Smooth muscle cell (in vitro differentiated cells): ENCODE results near the gene FOXA1. TPM values are rescaled to one million over a fixed set of nuclear protein-coding genes. Genes with fewer than 3 reads are reported as not detected.

ENCODE experiments used
- DNase-seq: peaks from one replicate; lab custom pipeline; 2025; ENCODE audit not compliant: unreplicated experiment; lab: John Stamatoyannopoulos, UW
- H2AFZ ChIP-seq: fragments of 200-600 bp; sonication (generic); 2 replicates; pipeline ENCODE4 v1.6.0; 2016; ENCODE audit warnings: antibody characterized with exemption, low read depth, mild to moderate bottlenecking
- H3F3A ChIP-seq: fragments of 200-600 bp; sonication (generic); 2 replicates; pipeline ENCODE4 v1.6.0; 2017; ENCODE audit warnings: antibody characterized with exemption, low read depth
- H3K27ac ChIP-seq: fragments of 200-600 bp; sonication (generic); 2 replicates; pipeline ENCODE4 v1.5.1; 2016; ENCODE audit warnings: low read depth, mild to moderate bottlenecking
- H3K27me3 ChIP-seq: fragments of 200-600 bp; sonication (generic); 2 replicates; pipeline ENCODE4 v1.6.1; 2016; ENCODE audit warnings: low read depth, mild to moderate bottlenecking
- H3K36me3 ChIP-seq: fragments of 200-600 bp; sonication (generic); 2 replicates; pipeline ENCODE4 v1.5.1; 2016; ENCODE audit warnings: low read depth
- H3K4me1 ChIP-seq: fragments of 200-600 bp; sonication (generic); 2 replicates; pipeline ENCODE4 v1.5.1; 2016; ENCODE audit warnings: low read depth
- H3K4me2 ChIP-seq: fragments of 200-600 bp; sonication (generic); 2 replicates; pipeline ENCODE4 v1.6.0; 2016; ENCODE audit warnings: mild to moderate bottlenecking
- H3K4me3 ChIP-seq: fragments of 200-600 bp; sonication (generic); 2 replicates; pipeline ENCODE4 v1.5.1; 2016; ENCODE audit warnings: mild to moderate bottlenecking
- H3K79me2 ChIP-seq: fragments of 200-600 bp; sonication (generic); 2 replicates; pipeline ENCODE4 v1.6.0; 2016; ENCODE audit warnings: low read depth, mild to moderate bottlenecking
- H3K9ac ChIP-seq: fragments of 200-600 bp; sonication (generic); 2 replicates; pipeline ENCODE4 v1.6.0; 2016; ENCODE audit warnings: low read depth
- H3K9me3 ChIP-seq: fragments of 200-600 bp; sonication (generic); replicated peaks from 2 replicates; pipeline ENCODE4 v1.5.1; 2016; ENCODE audit warnings: low read depth
- H4K20me1 ChIP-seq: fragments of 200-600 bp; sonication (generic); 2 replicates; pipeline ENCODE4 v1.6.0; 2016; ENCODE audit warnings: low read depth
- CTCF ChIP-seq: fragments of 200-600 bp; sonication (generic); IDR thresholded peaks from 2 replicates; pipeline ENCODE4 v1.5.1; 2017; ENCODE audit warnings: borderline replicate concordance, mild to moderate bottlenecking, antibody characterized with exemption; ENCODE audit not compliant: insufficient read depth, poor library complexity, severe bottlenecking
- WGBS: methylation state at CpG from one replicate; pipeline ENCODE4 v1.1.7; 2016; ENCODE audit warnings: low lambda C conversion rate; 5-methylcytosine and 5-hydroxymethylcytosine counted together
- polyA plus RNA-seq: library from polyadenylated mRNA; unstranded; fragments of >200 nt; fragmentation: Nextera tagmentation; extraction: Ambion mirVana; gene quantifications from 2 replicates; pipeline ENCODE4 v1.2.1, GENCODE V29; 2016
- total RNA-seq: library from RNA; depleted of rRNA; stranded (reverse); fragments of >200 nt; gene quantifications from 2 replicates; pipeline ENCODE4 v1.2.3, GENCODE V29; 2014

Gene FOXA1
- total and polyA plus RNA-seq, 2 experiments from 2014 or later = 0.18 TPM; not detected in 1

- peaks cover 97% of the 10 kb centered on the region for H3K27me3 ChIP-seq
- no peaks in the 10 kb centered on the region for H3K79me2 ChIP-seq
- no peaks in the 10 kb centered on the region for H3K9me3 ChIP-seq
- 57% methylated on average over 9 of the region's 9 CpGs for WGBS
- H3K4me1 ChIP-seq = peaks cover 5% of the 10 kb centered on the region
- H3K36me3 ChIP-seq = no peaks in the 10 kb centered on the region
- no peak overlapping the region for H2AFZ ChIP-seq
- H3K4me3 ChIP-seq = no peak overlapping the region
- no peaks in the 10 kb centered on the region for H3F3A ChIP-seq
- no peak overlapping the region for H3K4me2 ChIP-seq
- no peak overlapping the region for H3K27ac ChIP-seq
- DNase-seq = no peak
- TF ChIP-seq CTCF = no peak
- no peak overlapping the region for H3K9ac ChIP-seq
- no peaks in the 10 kb centered on the region for H4K20me1 ChIP-seq
These were observed 15.8 kb downstream of the FOXA1 start for GRCh38 chr14:37579274-37579673.

- no peak overlapping the region for H2AFZ ChIP-seq
- no peaks in the 10 kb centered on the region for H3K36me3 ChIP-seq
- H3K79me2 ChIP-seq = no peaks in the 10 kb centered on the region
- no peaks in the 10 kb centered on the region for H4K20me1 ChIP-seq
- H3K9ac ChIP-seq = no peak overlapping the region
- no peak overlapping the region for H3K27ac ChIP-seq
- 86% methylated on average over 2 of the region's 2 CpGs for WGBS
- no peak overlapping the region for H3K4me3 ChIP-seq
- no peaks in the 10 kb centered on the region for H3F3A ChIP-seq
- H3K4me2 ChIP-seq = no peak overlapping the region
- H3K27me3 ChIP-seq = peaks cover 38% of the 10 kb centered on the region
- H3K4me1 ChIP-seq = no peaks in the 10 kb centered on the region
- no peak for TF ChIP-seq CTCF
- no peaks in the 10 kb centered on the region for H3K9me3 ChIP-seq
- DNase-seq = no peak
These were observed 21.7 kb downstream of the FOXA1 start for GRCh38 chr14:37573356-37573755.

- 88% methylated on average over 4 of the region's 4 CpGs for WGBS
- H3K27me3 ChIP-seq = peaks cover 18% of the 10 kb centered on the region
These were observed 23.7 kb downstream of the FOXA1 start for GRCh38 chr14:37571391-37571790.

More at GRCh38 chr14:37571391-37571790, 23.7 kb downstream of the FOXA1 start:
- Histone ChIP-seq H3K9ac (no peak overlapping the region), H3F3A (no peaks in the 10 kb centered on the region), H4K20me1 (no peaks in the 10 kb centered on the region), H3K79me2 (no peaks in the 10 kb centered on the region), H3K36me3 (no peaks in the 10 kb centered on the region), H2AFZ (no peak overlapping the region), H3K9me3 (no peaks in the 10 kb centered on the region), H3K4me1 (peaks cover 11% of the 10 kb centered on the region), H3K4me3 (no peak overlapping the region), H3K4me2 (no peak overlapping the region), H3K27ac (no peak overlapping the region)
- DNase-seq = no peak
- TF ChIP-seq CTCF = no peak
